ENCODE measurements around the gene FGD3.

The FGD3 gene

GRCh38 chr9:92954049-92954861 lies 6.9 kb downstream of the FGD3 start:
- DNase-seq (ENCODE audit: insufficient read length, low spot score) (no peak), FAIRE-seq (no peak)

- FAIRE-seq (no peak), DNase-seq (ENCODE audit: insufficient read length, low spot score) (no peak)
Observed at GRCh38 chr9:92954886-92955285, 7.6 kb downstream of the FGD3 start.

- FAIRE-seq (no peak), DNase-seq (ENCODE audit: insufficient read length, low spot score) (no peak)
Observed at GRCh38 chr9:92960561-92961290, 13.4 kb downstream of the FGD3 start.

GRCh38 chr9:92961627-92962302 lies 14.4 kb downstream of the FGD3 start:
- DNase-seq (ENCODE audit: insufficient read length, low spot score) (no peak), FAIRE-seq (no peak)

- FAIRE-seq (no peak), DNase-seq (ENCODE audit: insufficient read length, low spot score) (no peak)
Observed at GRCh38 chr9:92962303-92962649, 15.0 kb downstream of the FGD3 start.

GRCh38 chr9:92962846-92963245 lies 15.5 kb downstream of the FGD3 start:
- FAIRE-seq: no peak
- no peak for DNase-seq (ENCODE audit: insufficient read length, low spot score)

- FAIRE-seq (no peak), DNase-seq (ENCODE audit: insufficient read length, low spot score) (no peak)
Observed at GRCh38 chr9:92963831-92964606, 16.7 kb downstream of the FGD3 start.

- FAIRE-seq (no peak), DNase-seq (ENCODE audit: insufficient read length, low spot score) (no peak)
Observed at GRCh38 chr9:92964607-92965060, 17.3 kb downstream of the FGD3 start.

GRCh38 chr9:92965061-92965758 lies 17.9 kb downstream of the FGD3 start:
- FAIRE-seq (no peak), DNase-seq (ENCODE audit: insufficient read length, low spot score) (no peak)

GRCh38 chr9:92965759-92966517 lies 18.6 kb downstream of the FGD3 start:
- FAIRE-seq (no peak), DNase-seq (ENCODE audit: insufficient read length, low spot score) (no peak)

- DNase-seq (ENCODE audit: insufficient read length, low spot score) (no peak), FAIRE-seq (no peak)
Observed at GRCh38 chr9:92966518-92966800, 19.1 kb downstream of the FGD3 start.

GRCh38 chr9:92968081-92968480 lies 20.8 kb downstream of the FGD3 start:
- FAIRE-seq (no peak), DNase-seq (ENCODE audit: insufficient read length, low spot score) (no peak)

- no peak for FAIRE-seq
- no peak for DNase-seq (ENCODE audit: insufficient read length, low spot score)
Observed at GRCh38 chr9:92969516-92970466, 22.5 kb downstream of the FGD3 start.

- DNase-seq (ENCODE audit: insufficient read length, low spot score) (no peak), FAIRE-seq (no peak)
Observed at GRCh38 chr9:92970467-92970923, 23.2 kb downstream of the FGD3 start.

GRCh38 chr9:92971121-92971520 lies 23.8 kb downstream of the FGD3 start:
- FAIRE-seq (no peak), DNase-seq (ENCODE audit: insufficient read length, low spot score) (no peak)

- FAIRE-seq (no peak), DNase-seq (ENCODE audit: insufficient read length, low spot score) (no peak)
Observed at GRCh38 chr9:92971776-92972175, 24.5 kb downstream of the FGD3 start.

- no peak for FAIRE-seq
Observed at GRCh38 chr9:92973700-92974099, 26.4 kb downstream of the FGD3 start.

GRCh38 chr9:92974161-92974661 lies 26.9 kb downstream of the FGD3 start:
- FAIRE-seq (no peak), DNase-seq (ENCODE audit: insufficient read length, low spot score) (no peak)

More at GRCh38 chr9:92973700-92974099, 26.4 kb downstream of the FGD3 start:
- no peak for DNase-seq (ENCODE audit: insufficient read length, low spot score)

Data from HTR-8/SVneo (cell line).